Spleen (tissue), 7 donors: ENCODE measurements around the gene BRD3OS.

ENCODE experiments used
- CTCF ChIP-seq, 11 experiments: fragments of 200-600 bp in 7 of 11; fragments of 450-650 bp in 4 of 11; sonication (generic) in 4 of 11; IDR thresholded peaks in 8 of 11; conservative IDR thresholded peaks in 3 of 11; 1 replicate in 7 of 11; 2 replicates in 4 of 11; pipeline versions ENCODE4 v1.4.0 to v1.8.0; 2016 to 2021; ENCODE audit warnings: antibody characterized with exemption in 11 of 11, inconsistent platforms in 4 of 11, mild to moderate bottlenecking in 1 of 11
- POLR2A ChIP-seq, 3 donors: fragments of 450-650 bp; IDR thresholded peaks; one replicate each; pipeline ENCODE4 v1.5.1; 2017; ENCODE audit warnings: antibody characterized with exemption in 3 of 3, mild to moderate bottlenecking in 1 of 3
- POLR2AphosphoS5 ChIP-seq, 3 donors: sonication (generic); formaldehyde crosslinking; IDR thresholded peaks; one replicate each; pipeline ENCODE4 v1.5.1; 2017; ENCODE audit warnings: antibody characterized with exemption in 3 of 3
- donor health status: DM: no; HTN: no; CAD: no; lungs with moderate emphysema.
- donor health status: DM: no; HTN: no; CAD: no.
- donor health status: DM: no; HTN: no; CAD: no.

DNA sequence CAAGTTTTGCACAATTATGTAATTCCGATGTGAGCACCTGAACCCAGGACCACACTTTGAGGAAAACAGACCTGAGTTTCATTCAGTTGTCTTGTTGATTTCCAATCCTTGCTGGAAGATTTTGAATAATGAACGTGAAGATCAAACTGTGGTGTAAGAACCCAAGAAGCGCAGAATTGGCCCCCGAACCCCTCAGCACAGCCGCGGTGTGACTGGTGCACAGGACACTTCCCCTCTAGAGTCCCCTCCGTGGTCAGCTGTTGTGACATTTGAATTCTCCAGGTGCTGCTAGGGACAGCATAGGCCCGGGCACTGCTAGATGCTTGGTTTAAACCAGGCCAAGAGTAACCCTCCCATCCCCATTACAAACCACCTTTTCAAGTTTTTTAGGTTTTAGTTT lies 1.7 kb downstream of the BRD3OS start:
- TF ChIP-seq POLR2A (IDR thresholded peaks at IDR 0.05) (no peak), CTCF (IDR thresholded peaks at IDR 0.05 in 8 of 11, conservative IDR thresholded peaks at IDR 0.05 in 3 of 11) (no peak), POLR2AphosphoS5 (IDR thresholded peaks at IDR 0.05) (no peak)
